ENCODE results near the gene LONP2.

DNA sequence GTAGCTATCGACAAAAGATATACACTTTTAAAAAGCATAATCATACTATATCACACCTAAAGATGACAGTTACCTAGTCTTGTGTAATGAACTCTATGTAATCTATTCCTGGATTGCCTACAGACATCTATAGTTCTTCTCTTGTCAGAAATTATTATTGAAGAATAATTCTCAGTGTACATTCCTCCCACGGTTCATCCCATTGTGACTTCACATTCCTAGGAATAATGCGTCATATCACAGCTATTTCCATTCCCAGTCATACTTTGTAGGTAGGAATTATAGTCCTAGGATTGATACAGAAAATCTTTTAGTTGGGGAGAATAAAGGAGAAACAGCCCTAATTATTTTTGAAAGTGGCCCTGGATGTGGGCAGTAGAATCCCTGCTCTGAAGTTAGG is 47.2 kb downstream of the LONP2 start:
- TF ChIP-seq, protein P1, sequence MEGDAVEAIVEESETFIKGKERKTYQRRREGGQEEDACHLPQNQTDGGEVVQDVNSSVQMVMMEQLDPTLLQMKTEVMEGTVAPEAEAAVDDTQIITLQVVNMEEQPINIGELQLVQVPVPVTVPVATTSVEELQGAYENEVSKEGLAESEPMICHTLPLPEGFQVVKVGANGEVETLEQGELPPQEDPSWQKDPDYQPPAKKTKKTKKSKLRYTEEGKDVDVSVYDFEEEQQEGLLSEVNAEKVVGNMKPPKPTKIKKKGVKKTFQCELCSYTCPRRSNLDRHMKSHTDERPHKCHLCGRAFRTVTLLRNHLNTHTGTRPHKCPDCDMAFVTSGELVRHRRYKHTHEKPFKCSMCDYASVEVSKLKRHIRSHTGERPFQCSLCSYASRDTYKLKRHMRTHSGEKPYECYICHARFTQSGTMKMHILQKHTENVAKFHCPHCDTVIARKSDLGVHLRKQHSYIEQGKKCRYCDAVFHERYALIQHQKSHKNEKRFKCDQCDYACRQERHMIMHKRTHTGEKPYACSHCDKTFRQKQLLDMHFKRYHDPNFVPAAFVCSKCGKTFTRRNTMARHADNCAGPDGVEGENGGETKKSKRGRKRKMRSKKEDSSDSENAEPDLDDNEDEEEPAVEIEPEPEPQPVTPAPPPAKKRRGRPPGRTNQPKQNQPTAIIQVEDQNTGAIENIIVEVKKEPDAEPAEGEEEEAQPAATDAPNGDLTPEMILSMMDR (IDR thresholded peaks at IDR 0.05): no peak
- no peak for TF ChIP-seq POLR2A (IDR thresholded peaks at IDR 0.05)
